Nephron progenitor cell (in vitro differentiated cells): ENCODE measurements around the gene TMA7.
A peak's percentile ranks its signal among the peaks of the same experiment; 100 is the strongest.

ENCODE experiments used
- DNase-seq: peaks from one replicate; pipeline ENCODE4 v3.0.0; 2021
- H3K27ac Mint-ChIP-seq: 2 replicates; pipeline ENCODE4 v1.8.0; 2021; ENCODE audit warnings: mild to moderate bottlenecking, moderate library complexity, mixed read lengths
- H3K27me3 Mint-ChIP-seq: 2 replicates; pipeline ENCODE4 v1.8.0; 2021; ENCODE audit warnings: mild to moderate bottlenecking, low read depth, mixed read lengths; ENCODE audit not compliant: poor library complexity
- H3K36me3 Mint-ChIP-seq: 2 replicates; pipeline ENCODE4 v1.8.0; 2021; ENCODE audit warnings: low read depth, mixed read lengths
- H3K4me1 Mint-ChIP-seq: 2 replicates; pipeline ENCODE4 v1.8.0; 2021; ENCODE audit warnings: mixed read lengths
- H3K4me3 Mint-ChIP-seq: 2 replicates; pipeline ENCODE4 v1.8.0; 2021; ENCODE audit warnings: mild to moderate bottlenecking, moderate library complexity, mixed read lengths
- H3K9me3 Mint-ChIP-seq: 2 replicates; pipeline ENCODE4 v1.8.0; 2021; ENCODE audit warnings: mild to moderate bottlenecking, moderate library complexity, mixed read lengths
- CTCF ChIP-seq: fragments of 200-600 bp; sonication (generic); IDR thresholded peaks from 2 replicates; pipeline ENCODE4 v1.5.0; 2021; ENCODE audit warnings: antibody characterized with exemption

TMA7 gene

GRCh38 chr3:48465237-48465530 lies 25.1 kb downstream of the TMA7 start:
- no peaks in the 10 kb centered on the region for H3K9me3 Mint-ChIP-seq
- H3K4me1 Mint-ChIP-seq = peaks cover 37% of the 10 kb centered on the region
- TF ChIP-seq CTCF = no peak
- peak overlapping the region; percentile 99 for H3K27ac Mint-ChIP-seq
- H3K27me3 Mint-ChIP-seq = no peaks in the 10 kb centered on the region
- H3K36me3 Mint-ChIP-seq = peaks cover 18% of the 10 kb centered on the region
- DNase-seq = no peak
- no peak overlapping the region for H3K4me3 Mint-ChIP-seq

DNA sequence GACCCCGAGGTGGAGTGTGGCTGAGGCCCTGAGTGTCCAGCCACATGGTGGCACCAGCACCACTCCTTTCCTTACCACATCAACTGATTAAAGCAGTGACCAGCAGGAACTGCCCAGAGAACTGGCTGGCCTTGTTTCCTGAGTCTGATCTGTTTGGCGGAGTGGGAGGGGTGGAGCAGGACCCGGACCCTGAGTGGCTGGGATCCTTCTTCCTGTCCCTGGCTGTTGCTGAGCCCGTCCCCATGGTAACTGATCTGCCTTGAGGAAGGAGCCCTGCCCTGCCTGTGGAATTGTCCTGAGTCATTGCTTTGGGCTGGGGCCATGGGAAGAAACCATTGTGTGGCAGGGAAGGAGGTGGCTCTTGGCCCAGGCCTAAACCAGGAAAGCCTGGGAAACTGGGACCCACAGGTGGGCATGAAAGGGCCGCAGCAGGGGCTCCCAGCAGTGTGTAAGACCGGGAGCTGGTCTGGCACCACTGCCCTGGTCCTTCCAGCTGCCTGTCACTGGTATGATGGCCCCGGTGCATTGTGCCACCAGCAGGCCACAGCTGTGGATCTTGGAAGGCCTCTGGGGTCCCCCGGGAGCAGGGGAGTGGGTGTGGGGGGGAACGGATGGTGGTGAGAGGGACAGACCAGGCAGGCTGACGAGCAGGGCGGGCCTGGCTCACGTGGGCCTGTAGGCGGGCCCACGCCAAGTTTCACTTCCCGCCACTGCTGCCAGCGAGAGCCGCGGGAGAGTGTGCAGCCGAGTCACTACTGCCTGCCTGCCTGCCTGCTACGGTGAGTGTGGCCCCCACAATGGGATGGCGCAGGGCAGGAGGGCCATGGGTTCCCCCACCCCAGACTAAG lies 25.7 kb downstream of the TMA7 start:
- H3K27ac Mint-ChIP-seq = peak overlapping the region; percentile 99
- peak; percentile 86 for DNase-seq
- no peaks in the 10 kb centered on the region for H3K27me3 Mint-ChIP-seq
- peak overlapping the region; percentile 65 for H3K4me3 Mint-ChIP-seq
- H3K9me3 Mint-ChIP-seq = no peaks in the 10 kb centered on the region
- peaks cover 15% of the 10 kb centered on the region for H3K36me3 Mint-ChIP-seq
- peak; percentile 52 for TF ChIP-seq CTCF
- H3K4me1 Mint-ChIP-seq = peaks cover 38% of the 10 kb centered on the region

GRCh38 chr3:48466386-48467109 lies 26.5 kb downstream of the TMA7 start:
- H3K4me3 Mint-ChIP-seq = no peak overlapping the region
- peak overlapping the region; percentile 99 for H3K27ac Mint-ChIP-seq
- H3K36me3 Mint-ChIP-seq = peaks cover 12% of the 10 kb centered on the region
- peaks cover 38% of the 10 kb centered on the region for H3K4me1 Mint-ChIP-seq
- no peak for TF ChIP-seq CTCF
- H3K27me3 Mint-ChIP-seq = no peaks in the 10 kb centered on the region
- no peaks in the 10 kb centered on the region for H3K9me3 Mint-ChIP-seq
- no peak for DNase-seq

GRCh38 chr3:48467110-48467454 lies 27.0 kb downstream of the TMA7 start:
- Mint-ChIP-seq H3K27me3 (no peaks in the 10 kb centered on the region), H3K36me3 (peaks cover 12% of the 10 kb centered on the region), H3K4me1 (peaks cover 38% of the 10 kb centered on the region), H3K4me3 (no peak overlapping the region), H3K9me3 (no peaks in the 10 kb centered on the region), H3K27ac (peak overlapping the region; percentile 99)
- TF ChIP-seq CTCF = no peak
- no peak for DNase-seq

GRCh38 chr3:48467473-48468267 lies 27.6 kb downstream of the TMA7 start:
- no peaks in the 10 kb centered on the region for H3K9me3 Mint-ChIP-seq
- H3K4me1 Mint-ChIP-seq = peaks cover 40% of the 10 kb centered on the region
- DNase-seq = no peak
- H3K27me3 Mint-ChIP-seq = no peaks in the 10 kb centered on the region
- no peak for TF ChIP-seq CTCF
- peak overlapping the region; percentile 32 for H3K27ac Mint-ChIP-seq
- H3K4me3 Mint-ChIP-seq = no peak overlapping the region
- H3K36me3 Mint-ChIP-seq = peaks cover 12% of the 10 kb centered on the region
